ENCODE data around the gene GABRB1.
A peak's percentile ranks its signal among the peaks of the same experiment; 100 is the strongest.

GABRB1 gene

GRCh38 chr4:46994007-46994405, 37.4 kb upstream of the GABRB1 start:
- DNase-seq, result peak; percentile 6
- Mint-ChIP-seq H3K36me3 (ENCODE audit: low read depth) (no peaks in the 10 kb centered on the region), H3K27me3 (ENCODE audit: low read depth, poor library complexity) (peaks cover 75% of the 10 kb centered on the region), H3K4me3 (peak overlapping the region; percentile 80), H3K9me3 (no peaks in the 10 kb centered on the region), H3K4me1 (peaks cover 22% of the 10 kb centered on the region), H3K27ac (no peak overlapping the region)
- no peak for TF ChIP-seq CTCF (IDR thresholded peaks at IDR 0.05)

GRCh38 chr4:46999566-46999965, 31.8 kb upstream of the GABRB1 start:
- TF ChIP-seq CTCF (IDR thresholded peaks at IDR 0.05), result no peak

GRCh38 chr4:47000406-47000805, 31.0 kb upstream of the GABRB1 start:
- Mint-ChIP-seq H3K27me3 (ENCODE audit: low read depth, poor library complexity) (peaks cover 31% of the 10 kb centered on the region), H3K36me3 (ENCODE audit: low read depth) (no peaks in the 10 kb centered on the region), H3K4me1 (no peaks in the 10 kb centered on the region)

More at GRCh38 chr4:46999566-46999965, 31.8 kb upstream of the GABRB1 start:
- H3K36me3 Mint-ChIP-seq (ENCODE audit: low read depth), result no peaks in the 10 kb centered on the region
- no peaks in the 10 kb centered on the region for H3K9me3 Mint-ChIP-seq
- no peaks in the 10 kb centered on the region for H3K4me1 Mint-ChIP-seq
- peaks cover 40% of the 10 kb centered on the region for H3K27me3 Mint-ChIP-seq (ENCODE audit: low read depth, poor library complexity)
- H3K27ac Mint-ChIP-seq, result no peak overlapping the region
- no peak for DNase-seq
- no peak overlapping the region for H3K4me3 Mint-ChIP-seq

GRCh38 chr4:47002580-47002979, 28.8 kb upstream of the GABRB1 start:
- Mint-ChIP-seq H3K9me3 (no peaks in the 10 kb centered on the region), H3K4me1 (no peaks in the 10 kb centered on the region), H3K27me3 (ENCODE audit: low read depth, poor library complexity) (peaks cover 10% of the 10 kb centered on the region), H3K4me3 (no peak overlapping the region), H3K36me3 (ENCODE audit: low read depth) (no peaks in the 10 kb centered on the region), H3K27ac (no peak overlapping the region)
- TF ChIP-seq CTCF (IDR thresholded peaks at IDR 0.05), result no peak
- DNase-seq, result no peak

More at GRCh38 chr4:47000406-47000805, 31.0 kb upstream of the GABRB1 start:
- Mint-ChIP-seq H3K27ac (no peak overlapping the region), H3K4me3 (no peak overlapping the region), H3K9me3 (no peaks in the 10 kb centered on the region)
- no peak for DNase-seq
- TF ChIP-seq CTCF (IDR thresholded peaks at IDR 0.05), result no peak

GRCh38 chr4:47010347-47010911, 20.9 kb upstream of the GABRB1 start:
- Mint-ChIP-seq H3K36me3 (ENCODE audit: low read depth) (no peaks in the 10 kb centered on the region), H3K4me1 (no peaks in the 10 kb centered on the region), H3K9me3 (peaks cover 4% of the 10 kb centered on the region), H3K4me3 (no peak overlapping the region), H3K27ac (no peak overlapping the region), H3K27me3 (ENCODE audit: low read depth, poor library complexity) (no peaks in the 10 kb centered on the region)
- no peak for DNase-seq
- no peak for TF ChIP-seq CTCF (IDR thresholded peaks at IDR 0.05)

- DNase-seq, result no peak
- H3K9me3 Mint-ChIP-seq, result peaks cover 4% of the 10 kb centered on the region
- TF ChIP-seq CTCF (IDR thresholded peaks at IDR 0.05), result no peak
- H3K4me3 Mint-ChIP-seq, result no peak overlapping the region
- no peaks in the 10 kb centered on the region for H3K36me3 Mint-ChIP-seq (ENCODE audit: low read depth)
- no peak overlapping the region for H3K27ac Mint-ChIP-seq
- H3K4me1 Mint-ChIP-seq, result no peaks in the 10 kb centered on the region
- H3K27me3 Mint-ChIP-seq (ENCODE audit: low read depth, poor library complexity), result no peaks in the 10 kb centered on the region
These were observed 20.4 kb upstream of the GABRB1 start for GRCh38 chr4:47010912-47011446.

Measured in nephron progenitor cell (in vitro differentiated cells).